SK-N-MC (cell line): ENCODE results near the gene SRPK3.

Experiments
- DNase-seq: peaks from one replicate; pipeline ENCODE4 v3.0.0-alpha.2; 2011; ENCODE audit warnings: low read depth, low spot score
- H3K27ac ChIP-seq: fragments of 200-600 bp; sonication (generic); 2 replicates; pipeline ENCODE4 v1.5.1; 2016; ENCODE audit warnings: mixed run types
- H3K36me3 ChIP-seq: fragments of 200-600 bp; sonication (generic); 2 replicates; pipeline ENCODE4 v1.6.1; 2017; ENCODE audit warnings: antibody characterized with exemption, low read length, mixed read lengths; ENCODE audit not compliant: insufficient read depth
- H3K4me3 ChIP-seq: fragments of 200-600 bp; sonication (generic); 2 replicates; pipeline ENCODE4 v1.5.1; 2016
- H3K9ac ChIP-seq: fragments of 200-600 bp; sonication (generic); 2 replicates; pipeline ENCODE4 v1.8.0; 2017; ENCODE audit warnings: mixed run types, mixed read lengths; ENCODE audit not compliant: insufficient read length
- H3K9me3 ChIP-seq: fragments of 200-600 bp; sonication (generic); 2 replicates; pipeline ENCODE4 v1.6.1; 2017; ENCODE audit warnings: low read depth, mild to moderate bottlenecking, antibody characterized with exemption, low read length, moderate library complexity, mixed read lengths
- EZH2 ChIP-seq: fragments of 200-600 bp; sonication (generic); IDR thresholded peaks from one replicate; pipeline ENCODE4 v1.6.1; 2017; ENCODE audit warnings: antibody characterized with exemption
- FOXP2 ChIP-seq: optimal IDR thresholded peaks from 2 replicates; pipeline ENCODE3; 2011; ENCODE audit warnings: mild to moderate bottlenecking, moderate library complexity; ENCODE audit not compliant: insufficient read depth; ENCODE audit errors: extremely low read length, control extremely low read depth
- POLR2AphosphoS5 ChIP-seq: IDR thresholded peaks from 2 replicates; pipeline ENCODE4 v1.6.1; 2012; ENCODE audit warnings: mild to moderate bottlenecking, low read depth, low read length, borderline replicate concordance

Gene SRPK3

GRCh38 chrX:153829549-153829798 is 48.6 kb downstream of the SRPK3 start:
- Histone ChIP-seq H3K9me3 (no peaks in the 10 kb centered on the region), H3K36me3 (no peaks in the 10 kb centered on the region), H3K27ac (no peak overlapping the region), H3K9ac (no peak overlapping the region), H3K4me3 (peak overlapping the region; percentile 77)
- TF ChIP-seq POLR2AphosphoS5, result no peak
- TF ChIP-seq EZH2, result no peak
- no peak for TF ChIP-seq FOXP2
- DNase-seq, result no peak

GRCh38 chrX:153829799-153830639 is 49.2 kb downstream of the SRPK3 start, which contains the start of gene PDZD4:
Gene PDZD4, minus strand, starts transcription at chrX:153830544. Its CDS starts 246 bp downstream, at chrX:153830298.
- no peaks in the 10 kb centered on the region for H3K9me3 ChIP-seq
- H3K4me3 ChIP-seq, result peak within 1 kb of the TSS; percentile 77
- TF ChIP-seq POLR2AphosphoS5 (no peak), EZH2 (no peak), FOXP2 (no peak)
- DNase-seq, result no peak
- H3K27ac ChIP-seq, result no peak within 1 kb of the TSS
- no peaks in the 10 kb centered on the region for H3K36me3 ChIP-seq
- no peak within 1 kb of the TSS for H3K9ac ChIP-seq

- DNase-seq, result no peak
- no peaks in the 10 kb centered on the region for H3K9me3 ChIP-seq
- no peaks in the 10 kb centered on the region for H3K36me3 ChIP-seq
- no peak overlapping the region for H3K9ac ChIP-seq
- peak overlapping the region; percentile 52 for H3K4me3 ChIP-seq
- TF ChIP-seq EZH2, result no peak
- no peak for TF ChIP-seq FOXP2
- TF ChIP-seq POLR2AphosphoS5, result no peak
- H3K27ac ChIP-seq, result no peak overlapping the region
Observed at GRCh38 chrX:153830640-153831428, 50.0 kb downstream of the SRPK3 start.

GRCh38 chrX:153831429-153832150 is 50.7 kb downstream of the SRPK3 start:
- H3K4me3 ChIP-seq, result no peak overlapping the region
- no peaks in the 10 kb centered on the region for H3K36me3 ChIP-seq
- TF ChIP-seq FOXP2 (no peak), POLR2AphosphoS5 (no peak), EZH2 (no peak)
- H3K9ac ChIP-seq, result no peak overlapping the region
- no peaks in the 10 kb centered on the region for H3K9me3 ChIP-seq
- DNase-seq, result no peak
- no peak overlapping the region for H3K27ac ChIP-seq

GRCh38 chrX:153832728-153833127 is 51.9 kb downstream of the SRPK3 start:
- Histone ChIP-seq H3K36me3 (no peaks in the 10 kb centered on the region), H3K9ac (no peak overlapping the region), H3K9me3 (no peaks in the 10 kb centered on the region), H3K4me3 (no peak overlapping the region), H3K27ac (no peak overlapping the region)
- no peak for DNase-seq
- TF ChIP-seq FOXP2 (no peak), EZH2 (no peak), POLR2AphosphoS5 (no peak)
